Measurements from ENCODE around the gene TTC34. TPM values are rescaled to one million over a fixed set of nuclear protein-coding genes. Genes with fewer than 3 reads are reported as not detected.
A peak's percentile ranks its signal among the peaks of the same experiment; 100 is the strongest.

Gene TTC34
- total and polyA plus RNA-seq, 7 donors: under 0.01 to 0.83 (median 0.56) TPM; not detected in 1

DNA sequence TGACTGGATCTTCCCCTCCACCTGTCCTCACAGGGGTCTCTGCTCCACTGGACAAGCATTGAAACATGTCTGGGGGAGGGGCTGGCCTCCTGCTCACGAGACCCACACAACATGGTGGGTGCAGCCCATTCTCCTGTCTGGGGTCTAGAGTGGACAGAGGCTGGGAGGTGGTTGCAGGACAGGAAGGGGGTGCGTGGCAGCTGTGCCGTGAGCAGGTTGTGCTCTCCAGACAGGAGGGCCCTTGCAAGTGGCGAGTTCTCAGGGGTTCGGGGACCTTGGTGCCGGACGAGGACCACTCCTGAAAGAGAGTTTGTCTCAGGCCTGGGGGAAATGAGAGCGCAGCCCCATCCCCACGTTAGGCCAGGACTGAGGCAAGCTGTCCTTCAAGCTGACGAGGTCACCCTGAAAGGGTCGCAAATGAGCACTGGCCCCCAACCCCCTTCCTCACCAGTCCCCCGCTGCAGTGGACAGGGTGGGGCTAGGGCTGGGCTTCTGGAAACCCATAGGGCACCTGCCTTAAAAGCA lies 21.2 kb upstream of the TTC34 start:
- DNase-seq: no peak
- TF ChIP-seq CTCF (IDR thresholded peaks at IDR 0.05): no peak
- no peak for TF ChIP-seq POLR2A (IDR thresholded peaks at IDR 0.05)
- TF ChIP-seq EP300 (IDR thresholded peaks at IDR 0.05): no peak
- TF ChIP-seq POLR2AphosphoS5 (IDR thresholded peaks at IDR 0.05): no peak
- WGBS, 2 donors: 85 to 92% methylated on average over 12 of the region's 12 CpGs
- peaks cover 0 to 7% (median 0%) of the 10 kb centered on the region in 4 donors for H3K4me1 ChIP-seq
- no peak overlapping the region for H3K27ac ChIP-seq
- H3K36me3 ChIP-seq: no peaks in the 10 kb centered on the region
- H3K4me3 ChIP-seq: no peak overlapping the region
- no peaks in the 10 kb centered on the region for H3K9me3 ChIP-seq
- intact Hi-C loops (cut with DNase I): loop anchor here (5.0 kb wide), 1 partner anchor 600 kb away; no protein-coding TSS in a partner anchor
- peaks cover 0 to 61% (median 15%) of the 10 kb centered on the region in 3 donors for H3K27me3 ChIP-seq

DNA sequence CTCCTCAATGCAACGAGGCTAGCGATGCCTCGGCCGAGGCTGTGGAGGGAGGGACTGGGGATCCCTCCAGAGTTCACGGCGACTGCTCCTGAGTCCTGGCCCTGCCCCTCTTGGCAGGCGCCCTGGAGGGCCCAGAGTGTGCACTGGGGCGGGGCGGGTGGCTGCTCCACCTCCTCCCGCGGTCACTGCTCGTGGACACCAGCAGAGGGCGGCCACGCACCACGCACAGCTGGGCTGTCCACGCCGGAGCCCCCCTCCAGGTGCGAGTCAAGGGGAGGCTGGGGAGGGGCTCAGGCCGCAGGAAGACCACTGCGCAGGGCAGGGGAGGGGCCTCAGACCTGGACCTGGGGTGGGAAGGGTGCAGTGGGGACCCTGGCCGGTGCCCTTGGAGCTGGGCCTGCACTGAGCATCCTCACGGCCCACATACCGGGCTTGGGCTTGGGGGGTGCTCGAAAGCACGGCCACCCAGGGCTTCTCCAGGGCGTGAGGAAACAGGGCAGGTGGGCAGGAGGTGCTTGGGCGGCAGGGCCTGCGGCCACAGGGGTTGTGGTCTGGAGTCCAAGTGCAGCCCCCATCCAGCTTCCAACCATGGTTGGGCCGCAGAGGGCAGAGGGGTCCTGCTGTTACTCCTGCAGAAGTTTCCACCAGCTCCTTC lies 20.6 kb upstream of the TTC34 start:
- peaks cover 0 to 7% (median 0%) of the 10 kb centered on the region in 4 donors for H3K4me1 ChIP-seq

GRCh38 chr1:2821373-2821955 lies 20.0 kb upstream of the TTC34 start:
- Histone ChIP-seq H3K4me3 (no peak overlapping the region), H3K27me3 (peaks cover 0 to 61% (median 15%) of the 10 kb centered on the region in 3 donors), H3K27ac (no peak overlapping the region), H3K4me1 (peaks cover 0 to 7% (median 0%) of the 10 kb centered on the region in 4 donors), H3K36me3 (no peaks in the 10 kb centered on the region), H3K9me3 (no peaks in the 10 kb centered on the region)
- WGBS, 2 donors: 75 to 80% methylated on average over 17 of the region's 17 CpGs
- no peak for TF ChIP-seq CTCF (IDR thresholded peaks at IDR 0.05)
- TF ChIP-seq POLR2AphosphoS5 (IDR thresholded peaks at IDR 0.05): no peak
- TF ChIP-seq POLR2A (IDR thresholded peaks at IDR 0.05): no peak
- TF ChIP-seq EP300 (IDR thresholded peaks at IDR 0.05): no peak
- intact Hi-C loops (cut with DNase I): loop anchor here (5.0 kb wide), 1 partner anchor 601 kb away; no protein-coding TSS in a partner anchor
- no peak for DNase-seq

More for the DNA sequence above, 20.6 kb upstream of the TTC34 start:
- H3K9me3 ChIP-seq: no peaks in the 10 kb centered on the region
- H3K36me3 ChIP-seq: no peaks in the 10 kb centered on the region
- peaks cover 0 to 61% (median 15%) of the 10 kb centered on the region in 3 donors for H3K27me3 ChIP-seq
- no peak overlapping the region for H3K27ac ChIP-seq
- H3K4me3 ChIP-seq: no peak overlapping the region
- TF ChIP-seq EP300 (IDR thresholded peaks at IDR 0.05) (no peak), CTCF (IDR thresholded peaks at IDR 0.05) (peak in 3 of 4 experiments; percentile 32 to 47 (median 45)), POLR2AphosphoS5 (IDR thresholded peaks at IDR 0.05) (no peak), POLR2A (IDR thresholded peaks at IDR 0.05) (no peak)
- intact Hi-C loops (cut with DNase I): loop anchor here (5.0 kb wide), 1 partner anchor 600 kb away; no protein-coding TSS in a partner anchor
- no peak for DNase-seq
- WGBS, 2 donors: 19 to 28% methylated on average over 29 of the region's 29 CpGs

GRCh38 chr1:2820731-2821372 lies 19.4 kb upstream of the TTC34 start:
- Histone ChIP-seq H3K27ac (no peak overlapping the region), H3K4me3 (no peak overlapping the region), H3K9me3 (no peaks in the 10 kb centered on the region), H3K36me3 (no peaks in the 10 kb centered on the region), H3K4me1 (peaks cover 0 to 7% (median 0%) of the 10 kb centered on the region in 4 donors), H3K27me3 (peaks cover 0 to 61% (median 15%) of the 10 kb centered on the region in 3 donors)
- DNase-seq: no peak
- intact Hi-C loops (cut with DNase I): loop anchor here (5.0 kb wide), 1 partner anchor 601 kb away; no protein-coding TSS in a partner anchor
- TF ChIP-seq CTCF (IDR thresholded peaks at IDR 0.05) (no peak), POLR2AphosphoS5 (IDR thresholded peaks at IDR 0.05) (no peak), EP300 (IDR thresholded peaks at IDR 0.05) (no peak), POLR2A (IDR thresholded peaks at IDR 0.05) (no peak)
- WGBS, 2 donors: 74 to 78% methylated on average over 11 of the region's 11 CpGs

All from sigmoid colon (tissue), 7 donors.